Pulmonary artery endothelial cell (primary cell): Measurements from ENCODE around the gene CHRD. TPM values are rescaled to one million over a fixed set of nuclear protein-coding genes. Genes with fewer than 3 reads are reported as not detected.

Experiments
- DNase-seq: peaks from one replicate; pipeline ENCODE4 v3.0.0-alpha.2; 2011; ENCODE audit warnings: low read depth, low spot score
- total RNA-seq: library from RNA; depleted of rRNA; stranded (reverse); fragments of >200 nt; gene quantifications from 2 replicates; pipeline ENCODE4 v1.2.3, GENCODE V29; 2014

Gene CHRD
- total RNA-seq, 1 donor from 2014 or later = 0.20 TPM

DNA sequence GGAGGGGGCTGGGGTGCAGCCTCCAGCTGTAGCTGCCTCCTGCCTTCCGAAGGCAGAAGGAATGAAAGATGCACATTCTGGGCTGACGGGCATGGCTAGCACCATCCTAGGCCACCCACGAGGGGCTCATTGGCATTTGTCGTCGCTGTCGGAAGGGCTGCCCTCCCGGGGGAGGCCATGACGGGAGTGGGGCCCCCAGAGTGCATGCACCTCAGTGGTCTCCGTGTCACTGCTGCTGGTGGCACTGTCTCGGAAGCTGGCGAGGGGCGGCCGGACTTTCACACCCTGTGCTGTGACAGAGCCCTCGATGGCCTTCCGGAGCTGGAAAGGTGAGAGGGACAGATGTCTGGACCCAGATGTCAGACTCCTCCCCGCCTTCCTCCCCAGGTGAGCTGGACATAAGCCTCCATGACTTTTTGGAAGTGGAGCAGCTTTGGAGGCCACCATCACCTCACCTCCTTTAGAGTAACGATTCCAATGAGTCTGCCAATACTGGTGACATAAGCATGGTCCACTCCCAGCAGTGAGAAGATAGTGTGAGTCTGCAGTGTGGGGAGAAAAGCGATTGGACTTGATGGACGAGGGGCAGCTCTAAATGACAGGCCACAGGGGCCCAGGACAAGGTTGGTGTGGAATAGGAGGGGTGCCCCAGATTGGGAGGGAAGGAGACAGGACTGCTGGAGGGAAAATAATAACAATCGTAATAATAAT is 33.2 kb upstream of the CHRD start:
- no peak for DNase-seq

- DNase-seq = no peak
Measured at GRCh38 chr3:184347321-184348056, 32.4 kb upstream of the CHRD start.

DNA sequence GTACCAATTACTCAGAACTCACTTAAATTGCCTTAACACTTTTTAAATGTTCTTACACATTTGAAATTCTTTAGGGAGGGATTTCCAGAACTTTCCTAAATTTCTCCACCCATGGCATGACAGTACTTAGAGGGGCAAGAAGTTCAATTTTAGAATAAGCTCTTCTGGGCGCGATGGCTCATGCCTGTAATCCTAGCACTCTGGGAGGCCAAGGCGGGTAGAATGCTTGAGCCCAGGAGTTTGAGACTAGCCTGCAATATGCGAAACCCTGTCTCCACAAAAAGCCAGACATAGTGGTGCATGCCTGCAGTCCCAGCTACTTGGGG is 31.8 kb upstream of the CHRD start:
- no peak for DNase-seq

GRCh38 chr3:184349563-184350470 is 30.0 kb upstream of the CHRD start:
- no peak for DNase-seq

DNA sequence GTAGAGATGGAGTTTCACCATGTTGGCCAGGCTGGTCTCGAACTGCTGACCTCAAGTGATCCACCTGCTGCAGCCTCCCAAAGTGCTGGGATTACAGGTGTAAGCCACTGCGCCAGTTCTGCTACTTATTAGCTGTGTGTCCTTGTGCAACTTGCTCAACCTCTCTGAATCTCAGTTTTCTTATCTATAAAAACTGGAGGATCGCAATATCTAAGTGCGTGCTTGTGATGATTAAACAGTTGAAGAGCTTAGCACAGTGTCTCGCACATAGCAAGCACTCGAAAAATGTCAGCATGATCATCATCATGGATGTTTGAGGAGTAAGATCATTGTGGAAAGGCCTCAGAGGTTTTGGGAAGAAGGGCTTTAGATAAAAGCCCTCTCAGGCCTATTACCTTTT is 29.2 kb upstream of the CHRD start:
- no peak for DNase-seq

GRCh38 chr3:184351511-184352148 is 28.2 kb upstream of the CHRD start:
- DNase-seq = no peak

DNA sequence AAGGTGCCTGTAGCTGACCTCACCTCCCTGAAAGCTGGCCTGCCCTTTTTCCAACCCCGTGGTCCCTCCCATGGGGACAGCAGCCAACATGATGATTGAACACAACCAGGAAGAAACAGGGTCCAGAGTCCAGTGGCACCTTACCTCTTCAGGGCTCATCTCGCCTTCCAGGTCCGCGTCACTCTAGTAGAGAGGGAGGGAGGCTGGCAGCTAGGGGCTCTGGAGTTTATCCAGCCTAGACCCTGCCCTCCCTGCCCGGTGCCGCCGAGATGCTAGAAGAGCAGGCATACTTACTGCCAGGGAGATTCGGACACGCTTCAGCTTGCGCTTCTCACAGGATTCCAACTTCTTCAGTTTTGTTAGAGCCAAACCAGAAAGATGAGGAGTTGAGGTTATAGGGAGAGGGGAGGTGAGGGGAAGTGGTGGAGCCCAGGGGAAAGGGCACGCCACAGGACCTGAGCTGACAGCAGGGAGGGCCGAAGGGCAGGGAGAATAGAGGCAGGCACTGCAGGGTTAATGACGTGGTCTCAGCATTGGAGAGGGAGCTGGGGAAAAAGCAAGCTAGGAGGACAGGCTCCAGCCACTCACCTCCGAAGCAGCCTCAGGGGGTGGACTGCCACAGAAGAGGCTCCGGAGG is 27.6 kb upstream of the CHRD start:
- DNase-seq = no peak

GRCh38 chr3:184352897-184353545 is 26.8 kb upstream of the CHRD start:
- DNase-seq = no peak

GRCh38 chr3:184353546-184353941 is 26.3 kb upstream of the CHRD start:
- no peak for DNase-seq

DNA sequence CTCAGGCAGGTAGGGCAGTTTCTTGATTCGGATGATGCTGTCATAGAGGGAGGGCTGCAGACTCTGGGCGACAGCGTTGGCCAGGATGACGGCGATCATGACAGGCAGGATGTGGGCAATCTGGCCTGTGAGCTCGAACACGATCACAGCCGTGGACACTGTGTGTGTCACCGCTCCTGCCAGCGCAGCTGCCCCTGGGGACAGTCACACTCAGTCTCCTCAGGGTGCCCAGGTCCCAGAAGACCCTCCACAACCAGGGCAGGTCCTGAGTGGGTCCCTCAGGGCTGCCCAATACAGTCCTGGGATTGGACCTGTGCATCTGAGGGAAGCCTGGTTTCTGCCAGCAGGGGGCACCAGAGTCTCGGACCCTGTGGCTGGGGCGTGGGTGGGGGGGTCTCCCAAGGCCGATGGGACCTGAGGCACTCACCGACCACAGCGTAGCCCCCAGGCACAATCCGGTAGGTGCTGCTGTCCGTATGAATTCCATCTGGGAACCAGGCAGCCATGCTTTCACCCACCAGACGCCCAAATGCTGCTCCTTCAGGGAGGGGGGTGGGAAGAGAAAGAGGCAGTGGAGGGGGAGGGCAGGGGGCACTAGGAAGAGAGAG is 25.6 kb upstream of the CHRD start:
- DNase-seq = no peak

DNA sequence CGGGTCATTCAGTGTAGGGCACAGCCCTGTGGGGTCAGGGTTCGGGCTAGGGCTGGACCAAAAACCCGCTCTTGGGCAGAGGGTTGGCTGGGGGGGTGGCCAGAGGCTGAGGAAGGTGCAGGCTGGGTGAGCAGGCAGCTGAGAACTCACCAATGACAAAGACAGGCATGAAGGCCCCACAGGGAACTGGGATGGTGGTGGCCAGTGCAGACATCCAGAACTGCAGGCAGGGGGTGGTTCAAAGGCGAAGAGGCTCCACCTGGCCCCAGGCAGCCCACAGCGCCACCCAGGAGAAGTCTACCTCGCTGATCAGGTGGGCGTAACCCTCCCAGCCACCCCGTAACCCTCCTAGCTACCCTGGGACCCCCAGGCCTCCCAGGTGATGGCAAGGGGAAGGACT is 25.1 kb upstream of the CHRD start:
- DNase-seq = no peak

DNA sequence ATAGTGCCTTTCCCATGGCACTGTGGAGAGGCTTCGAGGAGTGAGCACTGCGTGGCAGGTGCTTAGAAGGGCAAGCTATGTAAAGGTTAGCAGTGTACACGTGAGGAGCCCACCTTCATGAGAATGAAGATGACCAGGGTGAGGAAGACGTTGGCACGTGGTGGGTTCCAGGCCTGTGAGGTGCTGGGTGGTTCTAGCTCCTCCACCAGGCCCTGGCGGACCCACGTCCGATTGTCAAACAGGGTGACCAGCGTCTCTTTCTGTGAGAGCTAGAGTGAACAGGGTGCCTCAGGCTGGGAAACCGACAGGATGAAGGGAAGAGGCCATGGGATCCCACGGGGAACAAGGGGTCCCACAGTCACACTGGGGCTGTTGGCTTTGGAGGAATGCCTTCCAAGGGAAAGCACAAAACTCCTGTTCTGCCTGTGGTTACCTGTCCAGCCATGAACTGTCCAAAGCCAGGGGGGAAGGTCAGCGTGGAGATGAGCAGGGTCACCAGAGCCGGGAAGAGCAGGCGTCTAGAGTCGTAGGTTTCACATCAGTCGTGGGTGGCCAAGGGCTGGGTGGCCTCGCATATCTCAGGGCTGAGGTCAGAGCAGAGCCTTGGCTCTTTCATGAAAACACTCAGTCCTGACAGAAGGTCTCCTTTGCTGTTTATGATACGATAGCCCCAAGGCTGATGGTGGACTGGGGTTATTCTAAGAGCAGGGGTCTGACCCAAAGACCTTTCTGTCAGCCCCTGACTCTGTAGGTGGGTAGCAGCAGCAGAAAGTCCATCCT is 24.4 kb upstream of the CHRD start:
- no peak for DNase-seq

DNA sequence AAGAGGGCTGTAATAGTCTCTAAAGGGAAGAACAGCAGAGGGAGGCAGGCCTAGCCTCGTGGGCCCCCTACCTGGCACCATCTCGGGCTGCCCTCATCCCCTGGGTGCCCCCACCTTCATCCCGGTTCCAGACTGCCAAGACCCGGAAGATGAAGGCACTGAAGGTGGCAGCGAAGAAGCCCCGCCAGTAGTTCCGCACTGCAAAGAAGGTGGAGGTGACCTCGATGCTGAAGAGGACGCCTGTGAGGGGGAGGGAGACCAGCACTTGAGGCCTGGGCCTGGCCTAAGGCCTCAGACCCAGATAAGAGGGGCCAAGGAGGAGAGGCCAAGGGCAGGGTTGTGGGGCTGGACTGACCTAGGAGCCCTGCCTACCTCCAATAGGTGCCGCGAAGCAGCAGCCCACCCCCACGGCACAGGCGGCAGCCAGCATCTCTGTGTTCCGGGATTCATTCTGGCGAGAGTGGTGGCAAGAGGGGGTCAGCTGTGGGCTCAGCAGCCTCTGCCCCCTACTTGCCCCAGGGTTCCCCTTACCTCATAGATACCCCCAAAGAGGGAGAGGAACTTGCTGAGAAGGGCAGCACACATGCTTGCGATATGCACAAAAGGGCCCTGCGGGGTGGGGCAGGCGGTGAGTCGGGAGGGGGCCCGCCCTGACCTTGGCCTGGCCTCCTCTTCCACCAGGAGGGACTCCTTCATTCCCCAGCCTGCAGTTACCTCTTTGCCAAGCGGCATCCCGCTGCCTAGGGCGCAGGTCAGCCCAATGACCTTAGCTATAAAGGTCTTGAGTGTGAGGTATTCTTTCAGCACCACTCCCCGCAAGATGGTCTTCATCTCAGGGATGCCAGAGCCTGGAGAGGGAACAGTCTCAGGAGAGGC is 22.4 kb upstream of the CHRD start:
- no peak for DNase-seq

GRCh38 chr3:184358124-184358767 is 21.6 kb upstream of the CHRD start:
- DNase-seq = no peak

- DNase-seq = no peak
Measured at GRCh38 chr3:184358921-184359350, 20.9 kb upstream of the CHRD start.

- DNase-seq = no peak
Measured at GRCh38 chr3:184359610-184360009, 20.2 kb upstream of the CHRD start.

- DNase-seq = no peak
Measured at GRCh38 chr3:184360070-184360928, 19.6 kb upstream of the CHRD start.
